Middle frontal gyrus (tissue), 1 donor: ENCODE measurements around the gene DAAM2.

Experiments
- DNase-seq: peaks from one replicate; pipeline ENCODE4 v3.0.0-alpha.2; 2015; ENCODE audit warnings: low spot score; ENCODE audit errors: extremely low spot score

The DAAM2 gene

GRCh38 chr6:39844866-39845265 is 52.7 kb downstream of the DAAM2 start:
- no peak for DNase-seq

DNA sequence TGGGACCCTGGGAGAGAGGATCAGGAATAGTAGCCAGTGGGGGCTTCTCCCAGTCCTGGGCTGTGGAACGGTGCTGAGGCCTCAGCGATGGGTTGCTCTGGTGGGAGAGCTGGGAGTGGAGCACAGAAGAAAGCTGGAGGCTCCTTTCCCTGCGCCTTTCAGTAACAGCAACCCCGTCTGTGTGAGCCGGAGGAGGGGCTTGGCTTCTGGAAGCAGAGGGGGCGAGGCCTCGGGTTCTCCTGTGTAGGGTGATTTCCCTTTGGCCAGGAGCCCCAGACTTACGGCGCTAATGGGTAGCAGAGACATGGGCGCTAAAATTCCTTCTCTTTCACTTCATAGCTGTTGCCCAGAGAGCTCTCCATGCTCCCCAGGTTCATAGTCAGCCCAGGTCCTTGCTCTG is 55.0 kb downstream of the DAAM2 start:
- DNase-seq: no peak

- no peak for DNase-seq
Observed at GRCh38 chr6:39848171-39848570, 56.0 kb downstream of the DAAM2 start.

DNA sequence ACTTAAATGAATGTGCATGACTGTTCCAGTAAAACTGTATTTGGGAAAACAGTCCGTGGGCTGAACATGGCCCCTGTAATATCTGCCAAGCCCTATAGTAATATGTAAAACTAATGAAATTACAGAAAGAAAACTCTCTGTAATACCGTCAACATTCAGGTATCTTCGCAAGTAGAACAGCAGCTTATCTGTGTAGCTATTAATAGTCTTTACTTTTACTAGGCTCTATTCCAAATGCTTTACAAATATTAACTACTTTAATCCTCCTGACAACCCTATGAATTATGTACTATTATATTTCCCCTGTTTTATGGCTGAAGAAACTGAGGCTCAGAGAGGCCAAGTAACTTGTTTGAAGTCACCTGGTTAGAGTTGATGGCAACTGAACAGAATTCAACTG is 57.1 kb downstream of the DAAM2 start:
- DNase-seq: no peak

DNA sequence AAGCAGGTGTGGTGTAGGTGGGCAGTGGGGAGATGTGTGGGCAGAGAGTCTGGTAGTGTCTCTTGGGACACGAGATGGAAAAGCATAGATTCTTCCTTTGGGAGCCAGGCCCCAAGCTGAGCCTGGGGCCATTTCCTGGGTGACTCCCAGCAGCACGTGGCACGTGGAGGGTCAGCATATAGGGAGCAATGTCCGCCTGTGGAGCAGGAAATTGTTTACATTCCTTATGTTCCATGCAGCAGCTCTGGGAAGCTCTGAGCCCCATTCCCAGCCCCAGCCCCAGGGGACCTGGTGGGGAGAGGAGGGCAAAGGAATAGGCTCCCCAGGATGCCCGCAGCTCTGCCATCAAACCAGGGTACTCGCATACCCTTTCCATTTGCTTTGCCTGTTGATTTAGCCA is 57.6 kb downstream of the DAAM2 start:
- DNase-seq: no peak

GRCh38 chr6:39850736-39851297 is 58.6 kb downstream of the DAAM2 start:
- no peak for DNase-seq

- no peak for DNase-seq
Observed at GRCh38 chr6:39851331-39851730, 59.2 kb downstream of the DAAM2 start.

DNA sequence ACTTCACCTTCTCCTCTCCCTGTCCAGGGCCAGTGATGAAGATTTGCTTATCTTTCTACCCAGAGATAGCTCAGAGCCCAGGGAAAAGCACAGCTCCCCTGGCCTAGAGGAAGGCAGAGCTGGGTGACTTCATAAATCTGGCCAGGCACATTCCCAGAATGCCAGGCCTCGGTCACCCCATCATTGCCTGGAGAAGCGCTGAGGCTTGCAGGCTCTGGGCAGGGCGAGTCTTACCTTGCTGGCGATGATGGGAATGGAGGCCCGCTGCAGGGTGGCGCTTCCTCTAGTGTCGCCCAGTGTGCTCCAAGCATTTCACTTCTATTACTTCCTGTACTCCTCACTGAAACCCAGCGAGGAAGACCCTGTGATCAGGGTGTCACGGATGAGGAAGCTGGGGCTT is 60.1 kb downstream of the DAAM2 start:
- DNase-seq: no peak

- DNase-seq: no peak
Observed at GRCh38 chr6:39853604-39854003, 61.4 kb downstream of the DAAM2 start.

DNA sequence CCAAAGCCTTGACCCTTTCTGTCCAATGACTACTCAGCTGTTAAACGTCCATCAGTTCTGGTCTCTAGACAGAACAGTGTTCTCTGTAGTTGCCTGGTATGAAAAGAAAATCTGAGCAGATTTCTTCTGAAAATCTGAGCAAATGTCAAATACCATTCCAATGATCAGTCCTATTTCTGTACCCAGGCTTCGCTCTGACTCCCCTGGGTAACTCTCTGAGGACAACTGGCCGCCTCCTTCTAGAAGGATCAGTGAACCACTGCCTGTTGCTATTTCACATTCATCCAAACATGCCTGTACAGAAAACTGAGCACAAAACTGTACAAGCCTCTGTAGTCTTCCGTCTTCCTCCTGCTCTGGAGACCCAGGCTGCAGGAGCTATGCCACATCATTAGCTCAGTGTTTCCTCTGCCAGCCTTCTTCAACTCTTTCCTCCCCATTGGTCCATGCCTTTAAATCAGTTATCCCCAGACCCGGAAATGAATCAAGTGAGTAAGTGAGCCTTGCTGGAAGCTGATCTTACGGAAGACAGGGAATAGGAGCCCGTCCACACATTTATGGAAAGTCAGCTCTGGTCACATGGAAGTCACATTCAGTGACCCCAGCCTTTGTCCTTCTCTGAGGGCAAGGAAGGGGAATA is 63.3 kb downstream of the DAAM2 start:
- DNase-seq: no peak

DNA sequence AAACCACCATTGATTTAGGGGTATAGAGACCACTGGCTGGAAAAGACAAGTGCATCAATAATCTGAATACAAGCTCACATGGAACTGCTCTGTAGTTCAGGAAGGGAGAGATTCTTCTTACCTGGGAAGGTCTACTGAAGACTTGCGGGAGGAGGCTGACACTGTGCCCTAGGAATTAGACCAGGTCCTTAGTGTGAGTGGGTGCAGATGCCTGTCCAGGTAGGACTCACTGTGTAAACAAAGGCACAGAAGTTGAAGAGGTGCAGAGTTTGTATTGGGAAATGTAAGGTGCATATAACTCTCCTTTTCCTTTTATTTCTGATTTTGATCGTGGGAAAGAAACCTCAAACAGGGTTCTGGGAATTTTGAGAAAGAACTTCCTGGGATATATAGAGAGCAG is 66.8 kb downstream of the DAAM2 start:
- no peak for DNase-seq

GRCh38 chr6:39861663-39862062 is 69.5 kb downstream of the DAAM2 start:
- DNase-seq: no peak

DNA sequence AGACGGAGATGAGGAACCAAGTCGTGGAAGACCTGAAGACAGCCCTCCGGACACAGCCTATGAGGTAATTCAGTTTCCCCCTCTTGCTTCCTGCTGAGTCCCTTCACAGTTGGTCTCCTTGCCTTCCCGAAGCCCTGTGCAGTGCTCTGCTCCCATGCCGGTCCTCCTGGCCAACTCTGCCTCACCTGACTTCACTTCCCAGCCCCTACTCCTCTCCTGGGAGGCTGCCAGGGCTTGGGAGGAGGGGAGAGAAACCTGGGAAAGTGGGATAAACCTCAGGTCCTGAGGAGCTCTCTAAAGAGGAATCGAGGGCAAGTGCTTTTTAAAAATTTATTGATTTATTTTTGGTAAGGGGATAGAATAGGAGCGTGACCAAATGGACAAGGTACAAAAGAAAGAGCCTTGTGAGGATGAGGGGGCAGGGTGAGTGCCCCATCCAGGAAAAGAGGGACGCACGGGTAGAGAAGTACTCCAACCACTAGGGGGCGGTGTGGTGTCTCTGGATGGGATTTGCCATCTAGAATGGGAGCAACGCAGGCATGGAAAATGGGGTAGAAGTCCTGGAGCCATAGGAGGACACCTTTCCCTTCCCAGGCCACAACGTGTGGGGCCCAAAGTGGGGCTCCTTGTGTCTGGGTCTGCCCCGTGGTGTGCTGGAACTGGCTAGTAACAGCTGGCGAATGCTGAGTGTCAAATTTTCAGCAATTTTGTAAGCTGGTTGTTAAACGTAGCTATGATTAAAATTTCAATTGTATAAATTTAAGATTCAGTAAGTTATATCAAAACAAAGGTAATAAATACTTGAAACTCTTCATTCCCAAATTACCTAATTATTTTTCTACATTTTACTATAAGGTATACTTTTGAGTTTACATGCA is 73.1 kb downstream of the DAAM2 start:
- no peak for DNase-seq

DNA sequence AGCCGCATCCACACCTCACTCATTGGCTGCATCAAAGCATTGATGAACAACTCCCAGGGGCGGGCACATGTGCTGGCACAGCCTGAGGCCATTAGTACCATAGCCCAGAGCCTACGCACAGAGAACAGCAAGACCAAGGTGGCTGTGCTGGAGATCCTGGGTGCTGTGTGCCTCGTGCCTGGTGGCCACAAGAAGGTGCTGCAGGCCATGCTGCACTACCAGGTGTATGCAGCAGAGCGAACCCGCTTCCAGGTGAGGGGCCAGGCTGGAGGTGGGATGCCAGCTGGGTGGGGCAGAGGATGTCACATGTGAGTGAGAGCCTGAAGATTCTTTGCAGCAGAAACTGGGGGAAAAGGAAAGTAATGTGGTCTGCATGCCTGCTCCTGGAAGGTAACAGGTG is 75.4 kb downstream of the DAAM2 start:
- no peak for DNase-seq

DNA sequence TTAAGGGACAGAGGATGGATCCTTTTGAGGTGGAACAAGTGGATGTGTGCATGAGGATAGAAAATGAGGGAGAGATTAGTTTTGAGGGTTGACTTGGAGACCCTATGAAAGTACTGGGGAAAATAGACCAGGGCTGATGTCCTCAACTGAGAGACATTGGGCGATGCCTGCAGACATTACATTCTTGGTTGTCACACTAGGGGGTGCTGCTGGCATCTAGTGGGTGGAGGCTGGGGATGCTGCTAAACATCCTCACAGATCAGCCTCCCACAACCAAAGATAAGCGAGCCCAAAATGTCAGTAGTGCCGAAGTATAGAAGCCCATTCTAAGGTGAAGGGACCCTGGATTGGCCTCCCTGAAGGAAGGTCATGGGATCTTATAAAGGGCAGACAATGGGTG is 78.8 kb downstream of the DAAM2 start:
- DNase-seq: no peak

DNA sequence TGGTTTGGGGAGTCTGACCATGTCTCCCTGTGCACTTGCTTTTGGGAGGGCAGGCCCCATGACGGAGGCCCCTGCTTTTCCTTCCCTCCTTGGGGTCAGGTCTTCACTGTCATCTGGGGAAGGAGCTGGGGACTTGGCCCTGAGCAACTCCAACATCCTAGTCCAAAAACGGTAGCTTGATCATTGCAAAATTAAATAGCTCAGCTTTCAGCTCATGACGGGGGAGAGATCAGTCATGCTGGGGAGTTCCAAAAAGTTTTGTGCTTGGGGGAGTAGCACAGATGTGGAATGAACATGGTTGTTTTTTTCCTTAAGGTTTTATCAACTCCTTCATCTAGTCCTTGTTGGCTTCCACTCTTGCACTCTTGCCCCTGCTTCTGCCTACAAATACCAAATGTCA is 81.3 kb downstream of the DAAM2 start:
- no peak for DNase-seq

DNA sequence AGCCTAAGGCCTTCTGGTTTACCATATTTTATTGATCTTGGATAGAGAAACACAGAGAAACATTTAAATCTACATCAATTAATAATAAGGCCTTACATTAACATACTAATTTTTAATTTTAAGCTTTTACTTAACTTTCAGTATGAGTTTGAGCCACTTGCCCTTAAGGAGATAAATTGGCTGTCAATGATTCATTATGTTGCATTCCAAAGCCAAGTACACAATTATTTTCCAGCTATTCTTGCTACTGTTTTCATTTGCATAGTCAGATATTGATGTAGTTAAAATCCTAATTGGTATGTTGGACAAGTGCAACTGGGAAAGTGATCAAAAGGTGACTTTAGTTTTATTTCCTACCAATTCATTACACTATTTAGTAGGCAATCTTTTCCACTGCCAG is 83.9 kb downstream of the DAAM2 start:
- DNase-seq: no peak

DNA sequence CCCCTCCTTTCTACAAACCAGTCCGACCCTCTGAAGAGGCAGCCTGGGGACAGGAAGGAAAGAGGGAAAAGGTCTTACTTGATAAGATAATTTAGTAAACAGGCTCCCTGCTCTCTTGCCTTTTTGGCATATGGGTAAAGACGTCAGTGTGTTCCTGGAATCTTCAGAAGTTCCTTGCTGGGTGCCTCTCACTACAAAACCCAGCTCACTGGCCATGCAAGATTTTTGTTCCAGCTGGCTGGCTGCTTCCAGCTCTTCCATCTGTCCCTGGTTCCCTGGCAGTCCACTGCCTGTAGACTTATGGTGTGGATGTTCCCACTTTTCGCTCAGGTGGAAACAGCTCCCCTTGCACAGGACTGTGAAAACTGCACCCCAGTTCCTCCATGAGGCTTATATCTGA is 84.7 kb downstream of the DAAM2 start:
- DNase-seq: no peak

- no peak for DNase-seq
Observed at GRCh38 chr6:39879535-39879934, 87.4 kb downstream of the DAAM2 start.

DNA sequence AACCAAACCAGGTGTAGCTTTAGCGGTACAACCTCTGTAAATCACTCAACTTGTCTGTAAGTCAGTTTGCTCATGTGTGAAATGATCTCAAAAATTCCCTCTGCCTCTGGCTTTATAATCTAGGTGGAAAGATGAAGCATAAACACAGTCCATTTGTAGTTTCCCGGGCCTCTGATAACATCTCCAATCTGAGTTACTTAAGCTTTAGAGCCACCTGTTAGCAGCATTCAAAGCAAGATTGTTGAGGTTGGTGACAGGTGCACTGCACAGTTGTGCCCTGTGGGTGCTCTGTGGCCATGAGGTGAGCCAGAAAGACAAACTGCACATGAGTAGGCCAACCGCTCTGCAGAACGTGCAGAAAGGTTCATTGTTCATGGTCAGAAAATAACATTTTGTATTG is 88.4 kb downstream of the DAAM2 start:
- DNase-seq: no peak

DNA sequence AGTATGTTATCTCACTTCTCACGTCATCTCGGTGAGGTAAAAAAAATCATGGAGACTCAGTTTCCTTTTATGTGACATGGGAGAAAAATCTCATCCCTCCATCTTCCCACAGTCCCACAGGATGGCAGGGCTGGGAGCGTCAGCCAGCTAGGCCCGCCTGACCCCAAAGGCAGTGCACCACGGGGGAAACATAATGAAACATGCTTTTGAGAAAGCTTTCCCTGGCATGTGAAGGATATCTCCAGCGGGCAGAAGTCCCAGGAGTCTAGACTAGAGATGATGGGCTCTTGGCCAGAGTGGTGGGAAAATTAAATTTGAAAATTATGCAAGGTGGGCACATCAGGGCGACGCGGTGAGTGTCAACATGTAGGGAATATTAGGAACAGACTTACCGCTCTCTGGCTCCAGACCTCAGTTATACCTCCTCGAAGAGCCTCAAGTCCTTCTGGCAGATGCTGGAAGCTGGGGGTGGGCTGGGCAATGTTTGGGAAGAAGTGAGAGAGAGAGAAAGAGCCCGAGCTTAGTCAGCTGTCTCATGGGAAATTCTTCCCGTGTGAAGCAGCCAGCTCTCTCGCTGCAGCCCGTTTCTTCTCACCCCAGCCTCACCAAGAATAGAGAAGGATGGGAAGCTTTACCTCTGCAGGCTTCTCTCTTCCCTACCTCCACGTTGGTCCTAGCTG is 89.8 kb downstream of the DAAM2 start:
- DNase-seq: peak; percentile 6

- DNase-seq: peak; percentile 4
Observed at GRCh38 chr6:39882531-39882899, 90.3 kb downstream of the DAAM2 start.
